ENCODE measurements around the gene THAP5.

THAP5 gene

GRCh38 chr7:108586274-108586710 is 16.8 kb upstream of the THAP5 start:
- TF ChIP-seq, protein P1, sequence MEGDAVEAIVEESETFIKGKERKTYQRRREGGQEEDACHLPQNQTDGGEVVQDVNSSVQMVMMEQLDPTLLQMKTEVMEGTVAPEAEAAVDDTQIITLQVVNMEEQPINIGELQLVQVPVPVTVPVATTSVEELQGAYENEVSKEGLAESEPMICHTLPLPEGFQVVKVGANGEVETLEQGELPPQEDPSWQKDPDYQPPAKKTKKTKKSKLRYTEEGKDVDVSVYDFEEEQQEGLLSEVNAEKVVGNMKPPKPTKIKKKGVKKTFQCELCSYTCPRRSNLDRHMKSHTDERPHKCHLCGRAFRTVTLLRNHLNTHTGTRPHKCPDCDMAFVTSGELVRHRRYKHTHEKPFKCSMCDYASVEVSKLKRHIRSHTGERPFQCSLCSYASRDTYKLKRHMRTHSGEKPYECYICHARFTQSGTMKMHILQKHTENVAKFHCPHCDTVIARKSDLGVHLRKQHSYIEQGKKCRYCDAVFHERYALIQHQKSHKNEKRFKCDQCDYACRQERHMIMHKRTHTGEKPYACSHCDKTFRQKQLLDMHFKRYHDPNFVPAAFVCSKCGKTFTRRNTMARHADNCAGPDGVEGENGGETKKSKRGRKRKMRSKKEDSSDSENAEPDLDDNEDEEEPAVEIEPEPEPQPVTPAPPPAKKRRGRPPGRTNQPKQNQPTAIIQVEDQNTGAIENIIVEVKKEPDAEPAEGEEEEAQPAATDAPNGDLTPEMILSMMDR (IDR thresholded peaks at IDR 0.05; ENCODE audit: insufficient read depth, low read depth, low read length, missing control alignments): no peak
- no peak for DNase-seq (ENCODE audit: low read depth)
- no peak overlapping the region for H3K4me3 ChIP-seq (ENCODE audit: low read length)

- H3K4me3 ChIP-seq (ENCODE audit: low read length): no peak overlapping the region
- no peak for DNase-seq (ENCODE audit: low read depth)
- TF ChIP-seq, protein P1 (IDR thresholded peaks at IDR 0.05; ENCODE audit: insufficient read depth, low read depth, low read length, missing control alignments): no peak
Measured at GRCh38 chr7:108585843-108586242, 16.3 kb upstream of the THAP5 start.

- DNase-seq (ENCODE audit: low read depth): peak; percentile 14
- no peak overlapping the region for H3K4me3 ChIP-seq (ENCODE audit: low read length)
- TF ChIP-seq, protein P1 (IDR thresholded peaks at IDR 0.05; ENCODE audit: insufficient read depth, low read depth, low read length, missing control alignments): no peak
Measured at GRCh38 chr7:108584211-108584610, 14.7 kb upstream of the THAP5 start.

DNA sequence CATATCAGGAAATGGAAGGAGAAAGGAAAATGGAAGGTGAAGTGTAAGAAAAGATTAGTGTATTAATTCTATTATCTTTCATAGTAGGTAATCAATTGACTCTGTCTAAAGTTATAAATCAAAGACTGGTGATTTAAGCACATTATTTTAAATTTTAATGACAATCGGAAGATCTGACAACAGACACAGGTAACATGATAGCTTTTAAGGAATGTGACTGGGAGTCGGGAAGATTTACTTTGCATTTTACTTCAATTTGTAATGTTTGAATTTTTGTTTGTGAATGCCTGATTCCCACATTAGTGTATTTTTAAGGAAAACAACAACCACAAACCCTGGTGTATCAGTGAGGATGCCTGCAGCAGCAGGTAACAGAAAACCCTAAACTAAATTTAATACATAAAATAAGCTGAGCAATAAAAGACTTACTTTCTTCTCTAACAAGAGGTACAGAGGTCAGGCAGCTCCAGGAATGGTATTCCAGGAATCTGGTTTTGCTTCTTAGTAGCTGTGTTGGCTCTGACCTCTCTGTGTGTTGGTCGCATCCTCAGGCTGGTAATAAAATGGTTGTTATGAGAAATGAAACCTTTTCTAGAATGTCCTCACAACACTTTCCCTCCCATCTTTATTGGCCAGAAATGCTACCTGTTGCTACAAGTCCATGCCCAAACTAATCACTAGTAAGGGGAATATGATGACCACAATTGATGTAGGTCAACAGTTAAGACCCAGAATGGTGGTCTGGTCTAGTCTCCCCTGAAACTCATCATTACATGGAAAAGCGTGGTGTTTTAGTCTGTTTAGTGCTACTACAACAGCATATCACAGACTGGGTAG is 12.4 kb upstream of the THAP5 start:
- TF ChIP-seq, protein P1 (IDR thresholded peaks at IDR 0.05; ENCODE audit: insufficient read depth, low read depth, low read length, missing control alignments): no peak
- H3K4me3 ChIP-seq (ENCODE audit: low read length): no peak overlapping the region
- DNase-seq (ENCODE audit: low read depth): no peak

DNA sequence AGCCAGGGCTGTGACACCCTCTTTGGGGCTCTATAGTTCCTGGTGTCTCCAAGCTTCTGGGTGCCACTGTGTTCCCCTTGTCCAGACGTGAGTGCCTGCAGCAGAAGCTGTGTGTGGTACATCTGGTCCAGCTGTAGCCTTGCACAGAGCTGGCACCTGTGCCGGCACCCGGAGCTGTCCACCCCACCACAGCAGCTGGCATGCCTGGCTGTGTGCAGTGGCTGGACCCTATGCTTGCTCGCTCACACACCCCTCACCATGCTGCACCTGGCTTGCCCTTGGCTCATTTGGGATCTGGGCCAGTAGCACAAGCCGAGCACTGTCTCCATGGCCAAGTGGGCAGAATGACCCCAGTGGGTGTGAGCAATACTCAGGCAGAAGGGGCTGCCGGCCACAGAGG is 10.8 kb upstream of the THAP5 start:
- TF ChIP-seq, protein P1 (IDR thresholded peaks at IDR 0.05; ENCODE audit: insufficient read depth, low read depth, low read length, missing control alignments): no peak
- no peak overlapping the region for H3K4me3 ChIP-seq (ENCODE audit: low read length)
- DNase-seq (ENCODE audit: low read depth): no peak

GRCh38 chr7:108578937-108579336 is 9.4 kb upstream of the THAP5 start:
- DNase-seq (ENCODE audit: low read depth): no peak
- TF ChIP-seq, protein P1 (IDR thresholded peaks at IDR 0.05; ENCODE audit: insufficient read depth, low read depth, low read length, missing control alignments): no peak

GRCh38 chr7:108576116-108576515 is 6.6 kb upstream of the THAP5 start:
- H3K4me3 ChIP-seq (ENCODE audit: low read length): no peak overlapping the region
- DNase-seq (ENCODE audit: low read depth): no peak
- TF ChIP-seq, protein P1 (IDR thresholded peaks at IDR 0.05; ENCODE audit: insufficient read depth, low read depth, low read length, missing control alignments): no peak

More at GRCh38 chr7:108578937-108579336, 9.4 kb upstream of the THAP5 start:
- H3K4me3 ChIP-seq (ENCODE audit: low read length): no peak overlapping the region

All from epithelial cell of esophagus (primary cell).